Naive B cell (primary cell): Measurements from ENCODE around the gene ASB2. TPM values are rescaled to one million over a fixed set of nuclear protein-coding genes. Genes with fewer than 3 reads are reported as not detected.

Experiments used
- ATAC-seq, 2 donors: fragments of 150-1000 bp; cut with Tn5 transposase; 2 replicates each; pipeline ENCODE4 v1.10.0; 2021; ENCODE audit warnings: low read depth in 2 of 2, mild to moderate bottlenecking in 2 of 2, moderate library complexity in 2 of 2
- DNase-seq: peaks from one replicate; pipeline ENCODE4 v3.0.0; 2022
- H3K27ac Mint-ChIP-seq, 6 donors: one replicate each; pipeline ENCODE4 v1.8.0; 2020 to 2022; ENCODE audit warnings: mild to moderate bottlenecking in 6 of 6, mixed read lengths in 6 of 6, moderate library complexity in 5 of 6, inconsistent platforms in 2 of 6
- H3K27me3 Mint-ChIP-seq, 3 donors: one replicate each; pipeline ENCODE4 v1.8.0; 2021 to 2022; ENCODE audit warnings: mixed read lengths in 3 of 3, mild to moderate bottlenecking in 1 of 3
- H3K36me3 Mint-ChIP-seq, 2 donors: one replicate each; pipeline ENCODE4 v1.8.0; 2020 to 2022; ENCODE audit warnings: mixed read lengths in 2 of 2, inconsistent platforms in 1 of 2, mild to moderate bottlenecking in 1 of 2
- H3K4me1 Mint-ChIP-seq, 3 donors: one replicate each; pipeline ENCODE4 v1.8.0; 2020 to 2022; ENCODE audit warnings: mixed read lengths in 3 of 3, inconsistent platforms in 1 of 3, mild to moderate bottlenecking in 1 of 3, moderate library complexity in 1 of 3
- H3K4me3 Mint-ChIP-seq, 8 donors: one replicate each; pipeline ENCODE4 v1.8.0; 2020 to 2022; ENCODE audit warnings: mild to moderate bottlenecking in 8 of 8, mixed read lengths in 8 of 8, moderate library complexity in 8 of 8, inconsistent platforms in 2 of 8
- H3K9me3 Mint-ChIP-seq, 7 donors: one replicate each; pipeline ENCODE4 v1.8.0; 2020 to 2022; ENCODE audit warnings: mixed read lengths in 7 of 7, mild to moderate bottlenecking in 5 of 7, inconsistent platforms in 2 of 7, moderate library complexity in 1 of 7
- polyA plus RNA-seq, 6 donors: library from polyadenylated mRNA; unstranded; fragments of 300-500 nt; fragmentation: Illumina TruSeq; gene quantifications; one replicate each; pipeline ENCODE4 v1.2.3, GENCODE V29; 2021; ENCODE audit warnings: low read depth in 6 of 6

ASB2 gene
- polyA plus RNA-seq, 6 donors from 2014 or later = 0.18 to 0.62 (median 0.29) TPM; not detected in 3

GRCh38 chr14:94011795-94012194 is 35.4 kb upstream of the ASB2 start:
- ATAC-seq = no peak
- Mint-ChIP-seq H3K4me1 (peaks cover 0 to 15% (median 5%) of the 10 kb centered on the region in 3 donors), H3K36me3 (no peaks in the 10 kb centered on the region), H3K27me3 (peaks cover 30 to 65% (median 55%) of the 10 kb centered on the region in 3 donors), H3K4me3 (no peak overlapping the region), H3K27ac (no peak overlapping the region), H3K9me3 (peaks cover 0 to 2% (median 0%) of the 10 kb centered on the region in 7 donors)
- no peak for DNase-seq

GRCh38 chr14:94010625-94011024 is 34.3 kb upstream of the ASB2 start:
- Mint-ChIP-seq H3K27me3 (peaks cover 35 to 63% (median 50%) of the 10 kb centered on the region in 3 donors), H3K4me1 (peaks cover 0 to 15% (median 5%) of the 10 kb centered on the region in 3 donors), H3K36me3 (no peaks in the 10 kb centered on the region), H3K27ac (no peak overlapping the region), H3K4me3 (no peak overlapping the region), H3K9me3 (no peaks in the 10 kb centered on the region)
- no peak for ATAC-seq
- no peak for DNase-seq

GRCh38 chr14:94009767-94010166 is 33.4 kb upstream of the ASB2 start:
- H3K36me3 Mint-ChIP-seq = no peaks in the 10 kb centered on the region
- peak overlapping the region in 1 of 8 donors; percentile 37 for H3K4me3 Mint-ChIP-seq
- H3K9me3 Mint-ChIP-seq = no peaks in the 10 kb centered on the region
- ATAC-seq (no peak), DNase-seq (no peak)
- no peak overlapping the region for H3K27ac Mint-ChIP-seq
- peaks cover 3 to 15% (median 5%) of the 10 kb centered on the region in 3 donors for H3K4me1 Mint-ChIP-seq
- H3K27me3 Mint-ChIP-seq = peaks cover 43 to 71% (median 57%) of the 10 kb centered on the region in 3 donors

- Mint-ChIP-seq H3K36me3 (no peaks in the 10 kb centered on the region), H3K4me3 (no peak overlapping the region), H3K9me3 (no peaks in the 10 kb centered on the region), H3K27ac (no peak overlapping the region), H3K27me3 (peaks cover 46 to 74% (median 65%) of the 10 kb centered on the region in 3 donors), H3K4me1 (peaks cover 3 to 15% (median 5%) of the 10 kb centered on the region in 3 donors)
- DNase-seq = no peak
- no peak for ATAC-seq
These were observed 31.9 kb upstream of the ASB2 start for GRCh38 chr14:94008234-94008633.

- DNase-seq (no peak), ATAC-seq (peak in 1 of 2 donors; percentile 36)
- Mint-ChIP-seq H3K4me3 (no peak overlapping the region), H3K9me3 (no peaks in the 10 kb centered on the region), H3K27ac (no peak overlapping the region), H3K36me3 (no peaks in the 10 kb centered on the region), H3K27me3 (peaks cover 49 to 80% (median 61%) of the 10 kb centered on the region in 3 donors), H3K4me1 (peaks cover 0 to 15% (median 3%) of the 10 kb centered on the region in 3 donors)
These were observed 29.1 kb upstream of the ASB2 start for GRCh38 chr14:94005324-94006073.

- peaks cover 55 to 80% (median 60%) of the 10 kb centered on the region in 3 donors for H3K27me3 Mint-ChIP-seq
- no peak overlapping the region for H3K27ac Mint-ChIP-seq
- no peak for ATAC-seq
- no peak for DNase-seq
- H3K4me1 Mint-ChIP-seq = peaks cover 0 to 11% (median 3%) of the 10 kb centered on the region in 3 donors
- H3K9me3 Mint-ChIP-seq = no peaks in the 10 kb centered on the region
- no peaks in the 10 kb centered on the region for H3K36me3 Mint-ChIP-seq
- H3K4me3 Mint-ChIP-seq = no peak overlapping the region
These were observed 27.6 kb upstream of the ASB2 start for GRCh38 chr14:94004015-94004414.

- peaks cover 57 to 79% (median 57%) of the 10 kb centered on the region in 3 donors for H3K27me3 Mint-ChIP-seq
- no peak overlapping the region for H3K27ac Mint-ChIP-seq
- no peak for ATAC-seq
- H3K9me3 Mint-ChIP-seq = no peaks in the 10 kb centered on the region
- no peak overlapping the region for H3K4me3 Mint-ChIP-seq
- DNase-seq = no peak
- H3K4me1 Mint-ChIP-seq = peaks cover 0 to 11% (median 3%) of the 10 kb centered on the region in 3 donors
- no peaks in the 10 kb centered on the region for H3K36me3 Mint-ChIP-seq
These were observed 27.0 kb upstream of the ASB2 start for GRCh38 chr14:94003397-94003796.

- peak; percentile 79 to 83 for ATAC-seq
- DNase-seq = peak; percentile 39
- Mint-ChIP-seq H3K4me3 (no peak overlapping the region), H3K4me1 (peaks cover 0 to 11% (median 3%) of the 10 kb centered on the region in 3 donors), H3K9me3 (no peaks in the 10 kb centered on the region), H3K27me3 (peaks cover 49 to 83% (median 53%) of the 10 kb centered on the region in 3 donors), H3K36me3 (no peaks in the 10 kb centered on the region), H3K27ac (peak overlapping the region in 1 of 6 donors; percentile 27)
These were observed 25.4 kb upstream of the ASB2 start for GRCh38 chr14:94001501-94002396.

- no peak for ATAC-seq
- DNase-seq = no peak
- Mint-ChIP-seq H3K4me1 (peaks cover 0 to 11% (median 3%) of the 10 kb centered on the region in 3 donors), H3K4me3 (no peak overlapping the region), H3K27ac (no peak overlapping the region), H3K27me3 (peaks cover 48 to 89% (median 60%) of the 10 kb centered on the region in 3 donors), H3K9me3 (no peaks in the 10 kb centered on the region), H3K36me3 (no peaks in the 10 kb centered on the region)
These were observed 24.6 kb upstream of the ASB2 start for GRCh38 chr14:94001016-94001415.

- ATAC-seq (no peak), DNase-seq (no peak)
- H3K4me3 Mint-ChIP-seq = peak overlapping the region in 1 of 8 donors; percentile 56
- H3K9me3 Mint-ChIP-seq = no peaks in the 10 kb centered on the region
- H3K27ac Mint-ChIP-seq = no peak overlapping the region
- peaks cover 47 to 89% (median 62%) of the 10 kb centered on the region in 3 donors for H3K27me3 Mint-ChIP-seq
- peaks cover 0 to 11% (median 3%) of the 10 kb centered on the region in 3 donors for H3K4me1 Mint-ChIP-seq
- H3K36me3 Mint-ChIP-seq = no peaks in the 10 kb centered on the region
These were observed 23.9 kb upstream of the ASB2 start for GRCh38 chr14:94000267-94000666.

- peaks cover 41 to 85% (median 55%) of the 10 kb centered on the region in 3 donors for H3K27me3 Mint-ChIP-seq
- DNase-seq (no peak), ATAC-seq (no peak)
- H3K4me3 Mint-ChIP-seq = no peak overlapping the region
- H3K36me3 Mint-ChIP-seq = no peaks in the 10 kb centered on the region
- no peak overlapping the region for H3K27ac Mint-ChIP-seq
- H3K4me1 Mint-ChIP-seq = peaks cover 0 to 11% (median 0%) of the 10 kb centered on the region in 3 donors
- no peaks in the 10 kb centered on the region for H3K9me3 Mint-ChIP-seq
These were observed 23.2 kb upstream of the ASB2 start for GRCh38 chr14:93999573-93999972.

- no peak overlapping the region for H3K4me3 Mint-ChIP-seq
- no peaks in the 10 kb centered on the region for H3K9me3 Mint-ChIP-seq
- no peak for DNase-seq
- H3K27ac Mint-ChIP-seq = no peak overlapping the region
- no peaks in the 10 kb centered on the region for H3K36me3 Mint-ChIP-seq
- peaks cover 46 to 85% (median 50%) of the 10 kb centered on the region in 3 donors for H3K27me3 Mint-ChIP-seq
- H3K4me1 Mint-ChIP-seq = peaks cover 0 to 11% (median 0%) of the 10 kb centered on the region in 3 donors
- ATAC-seq = no peak
These were observed 22.6 kb upstream of the ASB2 start for GRCh38 chr14:93998871-93999403.
